Measurements from ENCODE around the gene FAM221B.

The FAM221B gene, protein sequence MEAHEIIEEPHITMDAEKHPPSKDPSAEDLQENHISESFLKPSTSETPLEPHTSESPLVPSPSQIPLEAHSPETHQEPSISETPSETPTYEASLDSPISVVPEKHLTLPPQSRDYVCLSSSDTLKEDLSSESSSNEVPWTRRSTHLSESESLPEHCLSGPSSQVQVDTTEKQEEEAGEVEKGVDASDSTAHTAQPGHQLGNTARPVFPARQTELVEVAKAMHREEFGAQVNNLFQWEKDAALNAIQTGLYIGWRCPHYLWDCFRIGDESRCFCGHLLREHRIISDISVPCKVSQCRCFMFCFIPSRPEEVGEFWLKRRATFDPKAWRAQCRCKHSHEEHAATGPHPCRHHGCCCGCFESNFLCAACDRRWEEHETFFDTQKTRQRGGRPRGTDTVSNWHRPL

GRCh38 chr9:35828716-35829083, at the start of gene FAM221B:
Gene FAM221B (minus strand): TSS chr9:35828732. CDS start chr9:35826161, 2,571 bp downstream.
- no peak for ATAC-seq
- no peaks in the 10 kb centered on the region for H3K9me3 Mint-ChIP-seq
- H3K4me3 Mint-ChIP-seq = peak within 1 kb of the TSS; percentile 97

GRCh38 chr9:35872505-35872904, 44.0 kb upstream of the FAM221B start:
- Mint-ChIP-seq H3K36me3 (no peaks in the 10 kb centered on the region), H3K9me3 (peaks cover 3% of the 10 kb centered on the region), H3K4me1 (no peaks in the 10 kb centered on the region), H3K27ac (no peak overlapping the region), H3K4me3 (no peak overlapping the region)
- no peak for ATAC-seq
- no peak for DNase-seq (ENCODE audit: low spot score in 2 of 2)

More at GRCh38 chr9:35828716-35829083, at the start of gene FAM221B:
- Mint-ChIP-seq H3K27ac (peak within 1 kb of the TSS; percentile 97), H3K36me3 (no peaks in the 10 kb centered on the region), H3K4me1 (peaks cover 46% of the 10 kb centered on the region)
- DNase-seq (ENCODE audit: low spot score in 2 of 2) = no peak

DNA sequence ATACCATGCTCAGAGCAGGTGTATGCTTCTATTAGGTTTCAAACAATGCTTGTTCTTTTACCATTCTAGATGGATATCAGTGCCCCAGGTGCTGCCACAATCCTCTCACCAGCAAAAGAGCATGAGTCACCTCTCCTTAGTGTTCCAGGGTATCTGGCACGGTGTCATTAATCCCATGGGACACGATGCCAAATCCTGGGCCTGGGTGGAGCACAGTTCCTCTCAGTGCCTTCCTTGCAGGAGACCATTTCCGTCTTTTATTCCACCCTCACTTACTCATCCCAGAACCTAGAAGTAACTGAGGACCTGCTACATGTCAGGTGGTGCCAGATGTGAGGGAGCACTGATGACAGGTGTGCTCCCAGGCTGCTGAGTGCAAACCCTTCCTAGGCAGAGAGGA, 43.0 kb upstream of the FAM221B start:
- ATAC-seq (no peak), DNase-seq (ENCODE audit: low spot score in 2 of 2) (no peak)
- no peaks in the 10 kb centered on the region for H3K4me1 Mint-ChIP-seq
- no peak overlapping the region for H3K4me3 Mint-ChIP-seq
- H3K36me3 Mint-ChIP-seq = no peaks in the 10 kb centered on the region
- H3K9me3 Mint-ChIP-seq = no peaks in the 10 kb centered on the region
- H3K27ac Mint-ChIP-seq = no peak overlapping the region

- Mint-ChIP-seq H3K4me3 (no peak within 1 kb of the TSS), H3K27ac (no peak within 1 kb of the TSS), H3K36me3 (no peaks in the 10 kb centered on the region), H3K9me3 (no peaks in the 10 kb centered on the region), H3K4me1 (no peaks in the 10 kb centered on the region)
- no peak for ATAC-seq
- DNase-seq (ENCODE audit: low spot score in 2 of 2) = no peak
Observed at GRCh38 chr9:35870351-35870923, 41.9 kb upstream of the FAM221B start, which contains the start of gene OR13J1. Gene OR13J1 (minus strand): TSS chr9:35870401. CDS start chr9:35870401, 0 bp downstream.

- H3K36me3 Mint-ChIP-seq = no peaks in the 10 kb centered on the region
- H3K9me3 Mint-ChIP-seq = no peaks in the 10 kb centered on the region
- no peak overlapping the region for H3K4me3 Mint-ChIP-seq
- no peak for DNase-seq (ENCODE audit: low spot score in 2 of 2)
- H3K27ac Mint-ChIP-seq = no peak overlapping the region
- H3K4me1 Mint-ChIP-seq = no peaks in the 10 kb centered on the region
- no peak for ATAC-seq
Observed at GRCh38 chr9:35869621-35870216, 41.2 kb upstream of the FAM221B start.

- no peak overlapping the region for H3K4me3 Mint-ChIP-seq
- DNase-seq (ENCODE audit: low spot score in 2 of 2) (no peak), ATAC-seq (peak; percentile 35)
- H3K27ac Mint-ChIP-seq = no peak overlapping the region
- H3K36me3 Mint-ChIP-seq = no peaks in the 10 kb centered on the region
- no peaks in the 10 kb centered on the region for H3K9me3 Mint-ChIP-seq
- H3K4me1 Mint-ChIP-seq = no peaks in the 10 kb centered on the region
Observed at GRCh38 chr9:35868933-35869332, 40.4 kb upstream of the FAM221B start.

- no peak overlapping the region for H3K27ac Mint-ChIP-seq
- ATAC-seq = no peak
- no peaks in the 10 kb centered on the region for H3K9me3 Mint-ChIP-seq
- no peaks in the 10 kb centered on the region for H3K4me1 Mint-ChIP-seq
- no peak overlapping the region for H3K4me3 Mint-ChIP-seq
- no peaks in the 10 kb centered on the region for H3K36me3 Mint-ChIP-seq
- DNase-seq (ENCODE audit: low spot score in 2 of 2) = no peak
Observed at GRCh38 chr9:35867538-35867937, 39.0 kb upstream of the FAM221B start.

GRCh38 chr9:35864695-35865255, 36.2 kb upstream of the FAM221B start:
- Mint-ChIP-seq H3K4me3 (no peak overlapping the region), H3K36me3 (no peaks in the 10 kb centered on the region), H3K4me1 (peaks cover 5% of the 10 kb centered on the region), H3K27ac (no peak overlapping the region), H3K9me3 (no peaks in the 10 kb centered on the region)
- DNase-seq (ENCODE audit: low spot score in 2 of 2) (no peak), ATAC-seq (no peak)

DNA sequence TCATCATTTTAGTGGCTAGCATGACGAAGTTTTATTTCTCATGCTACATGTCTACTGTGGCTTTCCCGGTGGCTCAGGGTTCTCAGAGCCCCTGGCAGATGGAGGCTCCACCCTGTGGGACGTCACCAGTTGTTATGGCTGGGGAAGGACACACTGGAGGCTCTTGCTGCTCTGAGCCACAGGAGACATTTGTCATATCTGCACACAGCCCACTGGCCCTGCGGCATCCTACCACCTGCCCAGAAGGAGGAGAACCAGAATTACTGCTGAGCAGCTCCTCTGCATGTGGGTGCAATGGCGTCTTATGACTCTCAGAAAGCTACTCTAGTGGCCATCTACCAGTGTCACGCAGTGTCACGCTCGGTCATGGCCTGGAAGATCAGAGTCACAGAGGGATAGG, 35.1 kb upstream of the FAM221B start:
- no peak overlapping the region for H3K27ac Mint-ChIP-seq
- H3K4me1 Mint-ChIP-seq = peaks cover 15% of the 10 kb centered on the region
- DNase-seq (ENCODE audit: low spot score in 2 of 2) (peak in 1 of 2 donors; percentile 40), ATAC-seq (no peak)
- no peaks in the 10 kb centered on the region for H3K9me3 Mint-ChIP-seq
- H3K36me3 Mint-ChIP-seq = no peaks in the 10 kb centered on the region
- no peak overlapping the region for H3K4me3 Mint-ChIP-seq

- H3K9me3 Mint-ChIP-seq = no peaks in the 10 kb centered on the region
- no peak overlapping the region for H3K27ac Mint-ChIP-seq
- ATAC-seq = no peak
- H3K36me3 Mint-ChIP-seq = no peaks in the 10 kb centered on the region
- no peak overlapping the region for H3K4me3 Mint-ChIP-seq
- peak in 1 of 2 donors; percentile 23 for DNase-seq (ENCODE audit: low spot score in 2 of 2)
- H3K4me1 Mint-ChIP-seq = peaks cover 19% of the 10 kb centered on the region
Observed at GRCh38 chr9:35862328-35862727, 33.8 kb upstream of the FAM221B start.

DNA sequence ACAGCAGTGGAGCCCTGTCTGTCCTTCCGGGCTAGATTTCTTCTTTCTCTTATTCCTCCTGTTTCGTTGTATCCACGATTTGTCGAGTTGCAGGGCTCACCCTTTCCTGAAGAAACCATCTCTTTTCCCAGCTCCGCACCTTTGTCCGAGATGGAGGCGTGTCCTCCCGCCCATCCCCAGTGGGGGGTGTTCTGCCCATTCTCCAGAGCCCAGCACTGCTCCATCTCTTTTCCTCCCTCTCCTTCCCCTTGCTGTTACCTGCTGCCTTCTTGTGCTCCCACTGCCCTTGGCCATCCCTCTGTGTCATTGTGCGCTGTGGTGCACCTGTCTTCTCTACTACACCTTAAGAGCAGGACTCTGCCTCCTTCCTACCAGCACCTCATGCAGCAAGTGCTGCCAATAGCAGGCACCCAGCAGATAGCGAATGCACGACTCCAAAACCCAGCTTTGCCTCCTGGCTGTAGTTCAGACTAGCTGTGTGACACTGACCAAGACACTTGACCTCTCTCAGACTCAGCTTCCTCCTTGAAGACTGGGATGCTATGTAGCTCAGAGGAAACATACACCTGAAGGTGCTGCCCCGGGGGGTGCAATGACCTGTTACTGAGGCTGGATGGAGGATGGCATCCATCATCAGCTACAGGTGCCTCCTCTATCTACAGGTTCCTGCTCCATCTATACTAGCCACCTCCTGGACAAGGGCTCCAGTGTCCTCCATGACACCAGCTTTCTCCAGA, 32.8 kb upstream of the FAM221B start:
- DNase-seq (ENCODE audit: low spot score in 2 of 2) (peak; percentile 0 to 44), ATAC-seq (no peak)
- H3K9me3 Mint-ChIP-seq = no peaks in the 10 kb centered on the region
- no peak overlapping the region for H3K27ac Mint-ChIP-seq
- peaks cover 19% of the 10 kb centered on the region for H3K4me1 Mint-ChIP-seq
- H3K4me3 Mint-ChIP-seq = no peak overlapping the region
- no peaks in the 10 kb centered on the region for H3K36me3 Mint-ChIP-seq

DNA sequence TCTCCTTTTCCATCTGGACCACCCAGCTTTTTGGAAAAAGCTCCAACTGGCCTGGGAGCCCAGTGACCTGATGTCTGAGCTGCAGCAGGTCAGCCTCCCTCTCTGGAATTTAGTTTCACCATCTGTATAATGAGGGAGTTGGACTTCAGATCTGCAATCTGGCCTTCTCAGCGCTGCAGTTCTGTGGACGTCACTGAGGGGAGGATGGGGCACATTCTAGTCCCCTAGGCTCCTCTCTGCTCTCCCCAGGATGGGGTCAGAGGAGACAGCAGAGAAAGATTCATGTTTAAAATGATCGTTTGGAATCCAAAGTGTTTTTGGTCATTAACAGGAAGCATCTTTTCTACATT, 31.4 kb upstream of the FAM221B start:
- no peak for DNase-seq (ENCODE audit: low spot score in 2 of 2)
- ATAC-seq = no peak
- H3K4me3 Mint-ChIP-seq = no peak overlapping the region
- no peak overlapping the region for H3K27ac Mint-ChIP-seq
- H3K4me1 Mint-ChIP-seq = peaks cover 19% of the 10 kb centered on the region
- no peaks in the 10 kb centered on the region for H3K9me3 Mint-ChIP-seq
- no peaks in the 10 kb centered on the region for H3K36me3 Mint-ChIP-seq

GRCh38 chr9:35859310-35859989, 30.9 kb upstream of the FAM221B start:
- DNase-seq (ENCODE audit: low spot score in 2 of 2) = peak in 1 of 2 donors; percentile 45
- H3K4me1 Mint-ChIP-seq = peaks cover 19% of the 10 kb centered on the region
- H3K4me3 Mint-ChIP-seq = no peak overlapping the region
- H3K27ac Mint-ChIP-seq = no peak overlapping the region
- H3K9me3 Mint-ChIP-seq = no peaks in the 10 kb centered on the region
- H3K36me3 Mint-ChIP-seq = no peaks in the 10 kb centered on the region
- ATAC-seq = peak; percentile 75

- no peak for ATAC-seq
- H3K36me3 Mint-ChIP-seq = no peaks in the 10 kb centered on the region
Observed at GRCh38 chr9:35858458-35858857, 29.9 kb upstream of the FAM221B start.

DNA sequence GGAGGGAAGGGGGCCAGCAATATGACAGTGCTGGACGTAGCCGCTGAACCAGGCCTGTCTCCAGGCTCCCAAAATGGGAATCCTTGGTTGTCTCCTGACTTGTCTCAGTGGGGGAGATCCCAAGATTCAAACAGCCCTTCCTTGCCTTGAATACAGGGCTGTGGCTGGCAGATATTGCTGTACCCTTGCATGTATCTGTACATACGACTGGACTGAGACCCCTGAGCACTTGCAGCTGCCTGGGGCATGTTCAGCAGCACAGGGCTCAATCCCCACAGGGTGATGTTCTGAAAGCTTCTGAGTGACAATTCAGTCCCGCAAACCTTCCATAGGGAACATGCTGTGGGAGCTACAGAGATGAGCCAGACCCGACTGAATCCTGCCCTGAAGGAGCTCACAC, 28.4 kb upstream of the FAM221B start:
- Mint-ChIP-seq H3K36me3 (no peaks in the 10 kb centered on the region), H3K27ac (no peak overlapping the region), H3K9me3 (no peaks in the 10 kb centered on the region), H3K4me3 (no peak overlapping the region), H3K4me1 (peaks cover 19% of the 10 kb centered on the region)
- no peak for DNase-seq (ENCODE audit: low spot score in 2 of 2)
- ATAC-seq = no peak

More at GRCh38 chr9:35858458-35858857, 29.9 kb upstream of the FAM221B start:
- no peak overlapping the region for H3K4me3 Mint-ChIP-seq
- no peaks in the 10 kb centered on the region for H3K9me3 Mint-ChIP-seq
- DNase-seq (ENCODE audit: low spot score in 2 of 2) = peak in 1 of 2 donors; percentile 38
- H3K4me1 Mint-ChIP-seq = peaks cover 19% of the 10 kb centered on the region
- peak overlapping the region; percentile 48 for H3K27ac Mint-ChIP-seq

All from stimulated activated effector memory CD8-positive, alpha-beta T cell treated with anti-CD3 and anti-CD28 coated beads, Interleukin-12 subunit alpha, Interleukin-12 subunit beta, amount 100 ng/mL, for 72 hours (primary cell).